H1 (cell line): ENCODE data around the gene PTPRR. TPM values are rescaled to one million over a fixed set of nuclear protein-coding genes. Genes with fewer than 3 reads are reported as not detected.

Source experiments
- ASH2L ChIP-seq: fragments of 200-600, 300-600 bp; sonication (generic); IDR thresholded peaks from one replicate; pipeline ENCODE4 v1.7.1; 2017; ENCODE audit warnings: low read length
- CHD7 ChIP-seq: fragments of 300-600 bp; sonication (generic); IDR thresholded peaks from 2 replicates; pipeline ENCODE4 v1.7.1; 2012; ENCODE audit warnings: low read length, moderate library complexity, mild to moderate bottlenecking, inconsistent platforms; ENCODE audit not compliant: insufficient replicate concordance
- CTBP2 ChIP-seq: IDR thresholded peaks from 2 replicates; pipeline ENCODE4 v1.7.0; 2011; ENCODE audit warnings: borderline replicate concordance, mild to moderate bottlenecking, moderate library complexity, mixed read lengths, low read length; ENCODE audit not compliant: insufficient read depth, insufficient read length
- KDM4A ChIP-seq: IDR thresholded peaks from one replicate; pipeline ENCODE4 v1.7.1; 2012; ENCODE audit warnings: low read depth, mild to moderate bottlenecking, moderate library complexity, low read length, inconsistent platforms; ENCODE audit not compliant: severe bottlenecking
- RAD21 ChIP-seq, 2 experiments: IDR thresholded peaks in 1 of 2; conservative IDR thresholded peaks in 1 of 2; 2 replicates each; pipeline ENCODE4 v1.6.1; 2011; ENCODE audit warnings: low read depth in 2 of 2, low read length in 2 of 2, improper control_type of control experiment in 1 of 2, inconsistent platforms in 1 of 2, mild to moderate bottlenecking in 1 of 2, moderate library complexity in 1 of 2
- RFX5 ChIP-seq: IDR thresholded peaks from 2 replicates; pipeline ENCODE4 v1.6.1; 2011; ENCODE audit warnings: low read depth, low read length, improper control_type of control experiment, borderline replicate concordance
- SIN3A ChIP-seq, 2 experiments: IDR thresholded peaks in 1 of 2; conservative IDR thresholded peaks in 1 of 2; 2 replicates each; pipeline ENCODE4 v1.6.1; 2011 to 2012; ENCODE audit warnings: low read length in 2 of 2, improper control_type of control experiment in 1 of 2, low read depth in 1 of 2, mild to moderate bottlenecking in 1 of 2
- ZNF274 ChIP-seq: IDR thresholded peaks from 2 replicates; pipeline ENCODE4 v1.7.0; 2012; ENCODE audit warnings: low read length, borderline replicate concordance; ENCODE audit errors: extremely low read depth
- polyA plus RNA-seq, 7 experiments: library from polyadenylated mRNA; depleted of rRNA in 3 of 7; stranded (reverse) in 5 of 7; unstranded in 2 of 7; fragments of >200 nt in 5 of 7; fragments of 200-250 nt in 2 of 7; gene quantifications; 1 replicate in 5 of 7; 2 replicates in 1 of 7; 4 replicates in 1 of 7; pipeline versions ENCODE4 v1.2.1 to v1.2.3, GENCODE V29; 2011 to 2013; ENCODE audit warnings: missing spikeins in 2 of 7, mixed read lengths in 2 of 7
- total RNA-seq: library from RNA; stranded (reverse); fragmentation: NEBNext Ultra II Directional; extraction: Animal tissue kit (Norgen Biotek cat#: 25700); gene quantifications from 2 replicates; pipeline ENCODE4 v1.2.1, GENCODE V29; 2021

PTPRR gene
- total and polyA plus RNA-seq, 2 of the 8 experiments (the other 6 are each of a cell fraction or from before 2014, with no cell fraction given) = 0.07 to 0.35 TPM

- TF ChIP-seq CHD7 (no peak), ZNF274 (no peak), CTBP2 (no peak), RFX5 (no peak), ASH2L (no peak), KDM4A (no peak), RAD21 (IDR thresholded peaks at IDR 0.05 in 1 of 2, conservative IDR thresholded peaks at IDR 0.05 in 1 of 2; ENCODE audit: low read depth in 2 of 2, low read length in 2 of 2) (no peak), SIN3A (conservative IDR thresholded peaks at IDR 0.05 in 1 of 2, IDR thresholded peaks at IDR 0.05 in 1 of 2; ENCODE audit: low read depth in 1 of 2, low read length in 2 of 2) (no peak)
Measured at GRCh38 chr12:70638639-70639360, 281.7 kb downstream of the PTPRR start (continued).
